NCI-H1694 treated with DMSO at 0.1 percent for 48 hours (cell line): ENCODE data around the gene POLH.
"Not testable (repeated sequence)": the region's sequence is repeated elsewhere in the genome, so short reads cannot be mapped to it uniquely, and the experiment has no call there.

Experiments used
- DNase-seq: peaks from one replicate; lab custom pipeline; 2025; lab: John Stamatoyannopoulos, UW

POLH gene

GRCh38 chr6:43630980-43631619 is 55.1 kb downstream of the POLH start:
- DNase-seq, result no peak

GRCh38 chr6:43633002-43633401 is 57.0 kb downstream of the POLH start:
- not testable (repeated sequence) for DNase-seq

- no peak for DNase-seq
Measured at GRCh38 chr6:43634702-43635303, 58.8 kb downstream of the POLH start.

GRCh38 chr6:43635387-43636307 is 59.7 kb downstream of the POLH start, which contains the start of gene MAD2L1BP:
Gene MAD2L1BP (plus strand): TSS chr6:43635840. CDS start chr6:43635876, 36 bp downstream.
- peak; percentile 43 for DNase-seq

GRCh38 chr6:43636308-43636659 is 60.3 kb downstream of the POLH start:
- no peak for DNase-seq

GRCh38 chr6:43639984-43640800 is 64.2 kb downstream of the POLH start:
- no peak for DNase-seq

GRCh38 chr6:43644940-43645612 is 69.1 kb downstream of the POLH start, which contains the start of gene RSPH9:
Gene RSPH9 (plus strand): TSS chr6:43645036. CDS start chr6:43645099, 63 bp downstream.
- DNase-seq, result no peak

GRCh38 chr6:43645613-43645964 is 69.6 kb downstream of the POLH start:
- no peak for DNase-seq

- no peak for DNase-seq
Measured at GRCh38 chr6:43647613-43648012, 71.6 kb downstream of the POLH start.

GRCh38 chr6:43648248-43648647 is 72.3 kb downstream of the POLH start:
- no peak for DNase-seq

GRCh38 chr6:43652822-43653221 is 76.8 kb downstream of the POLH start:
- not testable (repeated sequence) for DNase-seq

- no peak for DNase-seq
Measured at GRCh38 chr6:43657221-43657802, 81.3 kb downstream of the POLH start.

- no peak for DNase-seq
Measured at GRCh38 chr6:43658161-43658560, 82.2 kb downstream of the POLH start.

GRCh38 chr6:43662948-43663347 is 87.0 kb downstream of the POLH start:
- not testable (repeated sequence) for DNase-seq
